PC-3 (cell line): ENCODE data around the gene LYPD1.

Experiments
- EZH2 ChIP-seq: fragments of 300-600 bp; sonication (generic); IDR thresholded peaks from one replicate; pipeline ENCODE4 v1.6.1; 2017; ENCODE audit warnings: antibody characterized with exemption, mild to moderate bottlenecking, low read length; ENCODE audit not compliant: unreplicated experiment
- TF ChIP-seq, protein P1 (sequence below): fragments of 300-600 bp; sonication (generic); conservative IDR thresholded peaks from 2 replicates; pipeline ENCODE4 v1.5.1; 2017; ENCODE audit warnings: antibody characterized with exemption, low read depth, mild to moderate bottlenecking, low read length

DNA sequence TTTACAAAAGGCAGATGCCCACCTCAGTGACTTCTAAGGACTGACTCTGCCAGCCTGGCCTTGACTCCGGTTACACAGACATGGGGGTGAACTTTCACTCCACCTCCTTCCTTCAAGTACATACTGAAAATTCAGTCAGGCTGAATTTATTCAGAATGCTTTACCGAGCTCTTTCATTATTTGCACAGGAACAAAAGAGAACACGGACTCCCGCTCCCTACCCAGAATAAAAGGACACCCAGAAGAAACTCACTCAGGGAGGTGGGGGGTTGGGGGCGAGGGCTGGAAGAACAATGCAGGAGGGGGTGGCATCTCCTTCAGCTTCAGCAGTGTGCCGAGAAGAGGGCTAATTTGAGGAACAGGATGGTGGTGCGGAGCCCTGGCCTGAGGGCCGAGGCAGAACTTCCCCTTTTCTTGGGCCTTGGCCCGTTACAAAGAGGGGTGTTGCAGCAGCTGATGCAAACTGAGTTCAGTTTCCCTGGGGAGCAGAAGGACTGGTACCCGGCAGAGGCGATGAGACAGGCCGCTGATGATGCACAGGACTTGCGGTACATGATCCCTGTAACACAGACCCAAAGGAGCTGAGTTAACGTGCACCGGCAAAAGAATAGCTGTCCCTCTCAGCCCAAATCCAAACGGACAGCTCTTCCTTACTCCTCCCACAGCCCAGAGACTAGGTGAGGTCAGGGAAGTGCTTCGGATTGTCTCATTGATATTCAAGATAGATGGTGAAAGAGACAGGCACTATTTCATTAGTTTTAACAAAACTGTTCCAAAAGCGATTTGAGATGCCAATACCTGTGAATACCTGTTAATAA is 24.1 kb downstream of the LYPD1 start:
- TF ChIP-seq, protein P1, sequence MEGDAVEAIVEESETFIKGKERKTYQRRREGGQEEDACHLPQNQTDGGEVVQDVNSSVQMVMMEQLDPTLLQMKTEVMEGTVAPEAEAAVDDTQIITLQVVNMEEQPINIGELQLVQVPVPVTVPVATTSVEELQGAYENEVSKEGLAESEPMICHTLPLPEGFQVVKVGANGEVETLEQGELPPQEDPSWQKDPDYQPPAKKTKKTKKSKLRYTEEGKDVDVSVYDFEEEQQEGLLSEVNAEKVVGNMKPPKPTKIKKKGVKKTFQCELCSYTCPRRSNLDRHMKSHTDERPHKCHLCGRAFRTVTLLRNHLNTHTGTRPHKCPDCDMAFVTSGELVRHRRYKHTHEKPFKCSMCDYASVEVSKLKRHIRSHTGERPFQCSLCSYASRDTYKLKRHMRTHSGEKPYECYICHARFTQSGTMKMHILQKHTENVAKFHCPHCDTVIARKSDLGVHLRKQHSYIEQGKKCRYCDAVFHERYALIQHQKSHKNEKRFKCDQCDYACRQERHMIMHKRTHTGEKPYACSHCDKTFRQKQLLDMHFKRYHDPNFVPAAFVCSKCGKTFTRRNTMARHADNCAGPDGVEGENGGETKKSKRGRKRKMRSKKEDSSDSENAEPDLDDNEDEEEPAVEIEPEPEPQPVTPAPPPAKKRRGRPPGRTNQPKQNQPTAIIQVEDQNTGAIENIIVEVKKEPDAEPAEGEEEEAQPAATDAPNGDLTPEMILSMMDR: no peak
- TF ChIP-seq EZH2: no peak
